Endothelial cell of umbilical vein (primary cell): ENCODE results near the gene CTSC. TPM values are rescaled to one million over a fixed set of nuclear protein-coding genes. Genes with fewer than 3 reads are reported as not detected.
A peak's percentile ranks its signal among the peaks of the same experiment; 100 is the strongest.

Source experiments
- BruUV-seq: library from RNA; stranded (reverse); fragments of 400-500 nt; replicated peaks from 2 replicates; lab custom pipeline; 2021; lab: Mats Ljungman, UMichigan
- CTCF ChIA-PET: fragments of 300-600, 350-600 bp; sonication (Branson Sonifier 250); formaldehyde crosslinking; loops from one replicate; lab custom pipeline; 2021; ENCODE audit warnings: antibody characterized with exemption, inconsistent platforms; lab: Charles Lee
- POLR2A ChIA-PET: fragments of 300-600, 350-600 bp; sonication (Branson Sonifier 250); formaldehyde crosslinking; loops from one replicate; lab custom pipeline; 2021; ENCODE audit warnings: antibody characterized with exemption, inconsistent platforms; lab: Charles Lee
- DNase-seq: peaks from one replicate; pipeline ENCODE4 v3.0.0-alpha.2; 2011; ENCODE audit warnings: low read depth, low spot score
- FAIRE-seq: peaks from 2 replicates; lab custom pipeline; 2011; peaks lifted over from hg19 to GRCh38; lab: Jason Lieb, UNC
- H2AFZ ChIP-seq: 2 replicates; pipeline ENCODE4 v1.6.0; 2012; ENCODE audit warnings: low read depth, low read length, control low read depth, inconsistent platforms
- H3K27ac ChIP-seq: 2 replicates; pipeline ENCODE4 v1.5.1; 2011; ENCODE audit warnings: low read depth, mild to moderate bottlenecking, control low read depth, low read length, moderate library complexity; ENCODE audit not compliant: insufficient read depth
- H3K27me3 ChIP-seq, 2 experiments: 2 replicates each; pipeline versions ENCODE4 v1.6.0 to v1.6.1; 2011; ENCODE audit warnings: low read length in 2 of 2, mixed read lengths in 1 of 2; ENCODE audit not compliant: control insufficient read depth in 2 of 2, insufficient read depth in 2 of 2
- H3K36me3 ChIP-seq, 2 experiments: 2 replicates in 1 of 2; 3 replicates in 1 of 2; pipeline ENCODE4 v1.5.1; 2011; ENCODE audit warnings: low read length in 2 of 2, mild to moderate bottlenecking in 1 of 2, moderate library complexity in 1 of 2; ENCODE audit not compliant: control insufficient read depth in 2 of 2, insufficient read depth in 2 of 2; ENCODE audit errors: extremely low read depth in 1 of 2
- H3K4me1 ChIP-seq: 3 replicates; pipeline ENCODE4 v1.5.1; 2011; ENCODE audit warnings: mild to moderate bottlenecking, low read length; ENCODE audit not compliant: control insufficient read depth, insufficient read depth; ENCODE audit errors: extremely low read depth
- H3K4me2 ChIP-seq: 2 replicates; pipeline ENCODE4 v1.6.1; 2011; ENCODE audit warnings: low read length, control low read depth, mixed read lengths; ENCODE audit not compliant: insufficient read depth
- H3K4me3 ChIP-seq, 3 experiments: fragments of 200-600 bp in 1 of 3; sonication (generic), shearing (Covaris generic) in 1 of 3; replicated peaks in 1 of 3; 2 replicates each; pipeline ENCODE4 v1.5.1; 2011 to 2016; ENCODE audit warnings: control low read depth in 3 of 3, low read length in 3 of 3, mild to moderate bottlenecking in 2 of 3, inconsistent platforms in 1 of 3, low read depth in 1 of 3, moderate library complexity in 1 of 3; ENCODE audit not compliant: insufficient read depth in 1 of 3
- H3K79me2 ChIP-seq: 2 replicates; pipeline ENCODE4 v1.6.0; 2012; ENCODE audit warnings: low read length, inconsistent platforms; ENCODE audit not compliant: control insufficient read depth, insufficient read depth
- H3K9ac ChIP-seq: replicated peaks from 2 replicates; pipeline ENCODE3; 2011; ENCODE audit warnings: low read length, control low read depth; ENCODE audit not compliant: insufficient read depth; ENCODE audit errors: extremely low read depth
- H3K9me1 ChIP-seq: replicated peaks from 3 replicates; pipeline ENCODE4 v1.6.0; 2011; ENCODE audit warnings: mild to moderate bottlenecking, low read length; ENCODE audit not compliant: control insufficient read depth, insufficient read depth; ENCODE audit errors: extremely low read depth
- H3K9me3 ChIP-seq: replicated peaks from 2 replicates; pipeline ENCODE4 v1.5.1; 2012; ENCODE audit warnings: low read length, inconsistent platforms; ENCODE audit not compliant: control insufficient read depth, insufficient read depth
- H4K20me1 ChIP-seq: replicated peaks from 2 replicates; pipeline ENCODE3; 2011; ENCODE audit warnings: mild to moderate bottlenecking, low read length; ENCODE audit not compliant: control insufficient read depth, insufficient read depth; ENCODE audit errors: extremely low read depth
- EZH2 ChIP-seq: IDR thresholded peaks from 2 replicates; pipeline ENCODE4 v1.6.1; 2012; ENCODE audit warnings: borderline replicate concordance, low read depth, mild to moderate bottlenecking, moderate library complexity, low read length, inconsistent platforms; ENCODE audit not compliant: severe bottlenecking
- FOS ChIP-seq: IDR thresholded peaks from 2 replicates; pipeline ENCODE4 v1.6.1; 2011; ENCODE audit warnings: mild to moderate bottlenecking, low read length, moderate library complexity, borderline replicate concordance; ENCODE audit not compliant: insufficient read depth
- GATA2 ChIP-seq: IDR thresholded peaks from 2 replicates; pipeline ENCODE4 v1.7.0; 2011; ENCODE audit warnings: low read depth, mild to moderate bottlenecking, moderate library complexity, mixed read lengths, low read length; ENCODE audit not compliant: insufficient read length, insufficient read depth
- JUN ChIP-seq: IDR thresholded peaks from 2 replicates; pipeline ENCODE4 v1.6.1; 2011; ENCODE audit warnings: borderline replicate concordance, low read depth; ENCODE audit not compliant: insufficient read length, insufficient read depth
- MYC ChIP-seq: IDR thresholded peaks from one replicate; pipeline ENCODE4 v1.6.1; 2011; ENCODE audit warnings: mild to moderate bottlenecking, low read depth, low read length
- POLR2A ChIP-seq: IDR thresholded peaks from 2 replicates; pipeline ENCODE4 v1.6.1; 2012; ENCODE audit warnings: low read depth, mild to moderate bottlenecking, control low read depth, low read length
- POLR2AphosphoS5 ChIP-seq: IDR thresholded peaks from 2 replicates; pipeline ENCODE4 v1.6.1; 2012; ENCODE audit warnings: low read depth, mild to moderate bottlenecking, control low read depth, low read length, moderate library complexity; ENCODE audit not compliant: insufficient read depth
- dilution Hi-C: fragments of 300-500 bp; cut with MboI; formaldehyde crosslinking; loops from one replicate; pipeline ENCODE4 v1.15.0; 2019; ENCODE audit warnings: low sequenced_read_pairs; ENCODE audit not compliant: extremely low pct_ligation_motif_present
- intact Hi-C: fragments of 100-400 bp; cut with micrococcal nuclease; formaldehyde crosslinking; loops from one replicate; pipeline ENCODE4 v1.10.0; 2022
- polyA plus RNA-seq, 4 experiments: library from polyadenylated mRNA; depleted of rRNA in 3 of 4; stranded (reverse) in 3 of 4; unstranded in 1 of 4; fragments of >200 nt; gene quantifications; 2 replicates each; pipeline versions ENCODE4 v1.2.1 to v1.2.3, GENCODE V29; 2011 to 2012; ENCODE audit warnings: missing spikeins in 1 of 4
- total RNA-seq: library from RNA; stranded (reverse); gene quantifications from 2 replicates; pipeline ENCODE4 v1.2.3, GENCODE V29; 2021
- TF ChIP-seq, protein P1 (sequence below): IDR thresholded peaks from 2 replicates; pipeline ENCODE4 v1.6.1; 2011; ENCODE audit not compliant: insufficient read depth, insufficient read length
- TF ChIP-seq, protein P2 (sequence below), 2 donors: IDR thresholded peaks; 1 replicate in 1 of 2; 2 replicates in 1 of 2; pipeline ENCODE4 v1.5.1; 2011; ENCODE audit warnings: low read length in 2 of 2, mild to moderate bottlenecking in 2 of 2, moderate library complexity in 2 of 2, control low read depth in 1 of 2, inconsistent platforms in 1 of 2, low read depth in 1 of 2; ENCODE audit not compliant: insufficient read depth in 1 of 2; ENCODE audit errors: extremely low read depth in 1 of 2

CTSC gene
- total and polyA plus RNA-seq, 2 donors (not counting 3 experiments of a cell fraction or from before 2014, with no cell fraction given): 130 to 186 TPM

DNA sequence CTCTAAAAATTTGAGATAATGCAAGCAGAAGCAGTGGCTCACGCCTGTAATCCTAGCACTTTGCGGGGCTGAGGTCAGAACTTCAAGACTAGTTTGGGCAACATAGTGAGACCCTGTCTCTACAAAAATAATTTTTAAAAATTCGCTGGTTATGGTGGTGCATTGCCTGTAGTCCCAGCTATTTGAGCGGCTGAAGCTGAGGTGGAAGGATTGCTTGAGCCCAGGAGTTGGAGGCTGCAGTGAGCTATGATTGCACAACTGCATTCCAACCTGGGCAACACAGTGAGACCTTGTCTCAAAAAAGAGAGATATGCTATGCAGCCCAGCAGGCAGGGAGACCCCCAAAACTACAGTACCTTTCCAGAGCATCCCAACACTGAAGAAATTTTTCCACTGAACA is 2.3 kb downstream of the CTSC start:
- DNase-seq (no peak), FAIRE-seq (no peak)
- peaks cover 3% of the 10 kb centered on the region for H4K20me1 ChIP-seq
- dilution Hi-C loops (no loop called here), intact Hi-C loops (loop anchor here (1.0 kb wide), 1 partner anchor 9 kb away; no protein-coding TSS in a partner anchor)
- H3K4me1 ChIP-seq: peaks cover 27% of the 10 kb centered on the region
- POLR2A ChIA-PET: interaction anchor here (1.6 kb wide), 1 partner anchor 10 kb away, joined by 3 read pairs; no protein-coding TSS in a partner anchor
- peak overlapping the region in 1 of 3 experiments; percentile 50 for H3K4me3 ChIP-seq
- H3K27me3 ChIP-seq: no peaks in the 10 kb centered on the region
- no peak overlapping the region for H3K27ac ChIP-seq
- H3K79me2 ChIP-seq: peaks cover 60% of the 10 kb centered on the region
- H3K36me3 ChIP-seq: peaks cover 7 to 17% of the 10 kb centered on the region in 2 experiments
- CTCF ChIA-PET: interaction anchor here (1.5 kb wide), 1 partner anchor 209 kb away, joined by 7 read pairs; no protein-coding TSS in a partner anchor
- no peaks in the 10 kb centered on the region for H3K9me3 ChIP-seq
- H2AFZ ChIP-seq: no peak overlapping the region
- H3K4me2 ChIP-seq: peak overlapping the region; percentile 61
- H3K9ac ChIP-seq: no peak overlapping the region
- H3K9me1 ChIP-seq: no peaks in the 10 kb centered on the region
- TF ChIP-seq, protein P1, sequence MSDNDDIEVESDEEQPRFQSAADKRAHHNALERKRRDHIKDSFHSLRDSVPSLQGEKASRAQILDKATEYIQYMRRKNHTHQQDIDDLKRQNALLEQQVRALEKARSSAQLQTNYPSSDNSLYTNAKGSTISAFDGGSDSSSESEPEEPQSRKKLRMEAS: no peak
- TF ChIP-seq FOS (no peak), EZH2 (no peak), JUN (no peak), POLR2AphosphoS5 (no peak), GATA2 (no peak), POLR2A (no peak), MYC (no peak)
- TF ChIP-seq, protein P2, sequence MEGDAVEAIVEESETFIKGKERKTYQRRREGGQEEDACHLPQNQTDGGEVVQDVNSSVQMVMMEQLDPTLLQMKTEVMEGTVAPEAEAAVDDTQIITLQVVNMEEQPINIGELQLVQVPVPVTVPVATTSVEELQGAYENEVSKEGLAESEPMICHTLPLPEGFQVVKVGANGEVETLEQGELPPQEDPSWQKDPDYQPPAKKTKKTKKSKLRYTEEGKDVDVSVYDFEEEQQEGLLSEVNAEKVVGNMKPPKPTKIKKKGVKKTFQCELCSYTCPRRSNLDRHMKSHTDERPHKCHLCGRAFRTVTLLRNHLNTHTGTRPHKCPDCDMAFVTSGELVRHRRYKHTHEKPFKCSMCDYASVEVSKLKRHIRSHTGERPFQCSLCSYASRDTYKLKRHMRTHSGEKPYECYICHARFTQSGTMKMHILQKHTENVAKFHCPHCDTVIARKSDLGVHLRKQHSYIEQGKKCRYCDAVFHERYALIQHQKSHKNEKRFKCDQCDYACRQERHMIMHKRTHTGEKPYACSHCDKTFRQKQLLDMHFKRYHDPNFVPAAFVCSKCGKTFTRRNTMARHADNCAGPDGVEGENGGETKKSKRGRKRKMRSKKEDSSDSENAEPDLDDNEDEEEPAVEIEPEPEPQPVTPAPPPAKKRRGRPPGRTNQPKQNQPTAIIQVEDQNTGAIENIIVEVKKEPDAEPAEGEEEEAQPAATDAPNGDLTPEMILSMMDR (IDR thresholded peaks at IDR 0.05; ENCODE audit: extremely low read depth in 1 of 2, insufficient read depth in 1 of 2, low read depth in 1 of 2, low read length in 2 of 2): no peak
- BruUV-seq: no TSS peak
